Keratinocyte (primary cell): ENCODE measurements around the gene SH3PXD2A. TPM values are rescaled to one million over a fixed set of nuclear protein-coding genes. Genes with fewer than 3 reads are reported as not detected.
A peak's percentile ranks its signal among the peaks of the same experiment; 100 is the strongest.

ENCODE experiments used
- DNase-seq: peaks from one replicate; pipeline ENCODE4 v3.0.0-alpha.2; 2011; ENCODE audit warnings: low read depth, missing footprints, low spot score
- FAIRE-seq: peaks from 2 replicates; lab custom pipeline; 2011; peaks lifted over from hg19 to GRCh38; lab: Jason Lieb, UNC
- H2AFZ ChIP-seq: 2 replicates; pipeline ENCODE4 v1.6.0; 2012; ENCODE audit warnings: low read length, control low read depth, inconsistent platforms; ENCODE audit not compliant: control insufficient read depth
- H3K27ac ChIP-seq: 2 replicates; pipeline ENCODE4 v1.5.1; 2011; ENCODE audit warnings: low read length; ENCODE audit not compliant: control insufficient read depth, insufficient read depth
- H3K27me3 ChIP-seq: 3 replicates; pipeline ENCODE4 v1.6.0; 2011; ENCODE audit warnings: low read length; ENCODE audit not compliant: control insufficient read depth, insufficient read depth; ENCODE audit errors: extremely low read depth
- H3K36me3 ChIP-seq, 2 experiments: 2 replicates in 1 of 2; 3 replicates in 1 of 2; pipeline ENCODE4 v1.5.1; 2011; ENCODE audit warnings: low read length in 2 of 2, mild to moderate bottlenecking in 1 of 2; ENCODE audit not compliant: control insufficient read depth in 2 of 2, insufficient read depth in 2 of 2; ENCODE audit errors: extremely low read depth in 1 of 2
- H3K4me1 ChIP-seq: 3 replicates; pipeline ENCODE4 v1.5.1; 2011; ENCODE audit warnings: low read length; ENCODE audit not compliant: control insufficient read depth, insufficient read depth; ENCODE audit errors: extremely low read depth
- H3K4me2 ChIP-seq: 3 replicates; pipeline ENCODE4 v1.6.0; 2011; ENCODE audit warnings: low read depth, low read length; ENCODE audit not compliant: control insufficient read depth, insufficient read depth; ENCODE audit errors: extremely low read depth
- H3K4me3 ChIP-seq, 3 experiments: fragments of 200-600 bp in 1 of 3; sonication (generic) in 1 of 3; 2 replicates in 2 of 3; 3 replicates in 1 of 3; pipeline ENCODE4 v1.5.1; 2011 to 2016; ENCODE audit warnings: low read length in 3 of 3, mild to moderate bottlenecking in 3 of 3, control low read depth in 2 of 3, inconsistent platforms in 1 of 3, low read depth in 1 of 3, mixed read lengths in 1 of 3, mixed run types in 1 of 3, moderate library complexity in 1 of 3; ENCODE audit not compliant: control insufficient read depth in 2 of 3, insufficient read depth in 2 of 3; ENCODE audit errors: extremely low read depth in 1 of 3
- H3K79me2 ChIP-seq: 2 replicates; pipeline ENCODE4 v1.6.0; 2012; ENCODE audit warnings: low read length; ENCODE audit not compliant: control insufficient read depth, insufficient read depth
- H3K9ac ChIP-seq: 3 replicates; pipeline ENCODE4 v1.6.0; 2011; ENCODE audit warnings: low read length; ENCODE audit not compliant: control insufficient read depth, insufficient read depth; ENCODE audit errors: extremely low read depth
- H3K9me1 ChIP-seq: 3 replicates; pipeline ENCODE4 v1.6.0; 2011; ENCODE audit warnings: low read length; ENCODE audit not compliant: control insufficient read depth, insufficient read depth; ENCODE audit errors: extremely low read depth
- H3K9me3 ChIP-seq: 2 replicates; pipeline ENCODE4 v1.5.1; 2012; ENCODE audit warnings: low read depth, low read length; ENCODE audit not compliant: control insufficient read depth
- H4K20me1 ChIP-seq: 3 replicates; pipeline ENCODE4 v1.6.0; 2011; ENCODE audit warnings: low read length; ENCODE audit not compliant: control insufficient read depth, insufficient read depth; ENCODE audit errors: extremely low read depth
- EZH2 ChIP-seq: IDR thresholded peaks from one replicate; pipeline ENCODE4 v1.6.1; 2012; ENCODE audit warnings: inconsistent platforms, mild to moderate bottlenecking, low read length, moderate library complexity
- dilution Hi-C: fragments of 300-500 bp; cut with MboI; formaldehyde crosslinking; loops from one replicate; pipeline ENCODE4 v1.7.0; 2020; ENCODE audit warnings: low sequenced_read_pairs; ENCODE audit not compliant: extremely low pct_ligation_motif_present
- polyA minus RNA-seq, 3 experiments: library from RNA; depleted of rRNA, polyadenylated mRNA; stranded (reverse); fragments of >200 nt; gene quantifications; 1 replicate in 1 of 3; 2 replicates in 1 of 3; 3 replicates in 1 of 3; pipeline ENCODE4 v1.2.3, GENCODE V29; 2011
- polyA plus RNA-seq, 5 experiments: library from polyadenylated mRNA; depleted of rRNA in 3 of 5; stranded (reverse) in 3 of 5; stranded (forward) in 1 of 5; unstranded in 1 of 5; fragments of >200 nt; gene quantifications; 1 replicate in 1 of 5; 2 replicates in 3 of 5; 3 replicates in 1 of 5; pipeline versions ENCODE4 v1.2.1 to v1.2.3, GENCODE V29; 2011 to 2012; ENCODE audit warnings: missing spikeins in 2 of 5, low read depth in 1 of 5, low replicate concordance in 1 of 5
- TF ChIP-seq, protein P1 (sequence below), 3 experiments: IDR thresholded peaks in 1 of 3; conservative IDR thresholded peaks in 1 of 3; optimal IDR thresholded peaks in 1 of 3; 2 replicates in 2 of 3; 3 replicates in 1 of 3; pipeline versions ENCODE3 to v1.5.1; 2011; ENCODE audit warnings: low read length in 3 of 3, mild to moderate bottlenecking in 3 of 3, moderate library complexity in 2 of 3, control low read depth in 1 of 3, inconsistent platforms in 1 of 3; ENCODE audit not compliant: insufficient read depth in 2 of 3; ENCODE audit errors: extremely low read depth in 1 of 3

Gene SH3PXD2A, protein sequence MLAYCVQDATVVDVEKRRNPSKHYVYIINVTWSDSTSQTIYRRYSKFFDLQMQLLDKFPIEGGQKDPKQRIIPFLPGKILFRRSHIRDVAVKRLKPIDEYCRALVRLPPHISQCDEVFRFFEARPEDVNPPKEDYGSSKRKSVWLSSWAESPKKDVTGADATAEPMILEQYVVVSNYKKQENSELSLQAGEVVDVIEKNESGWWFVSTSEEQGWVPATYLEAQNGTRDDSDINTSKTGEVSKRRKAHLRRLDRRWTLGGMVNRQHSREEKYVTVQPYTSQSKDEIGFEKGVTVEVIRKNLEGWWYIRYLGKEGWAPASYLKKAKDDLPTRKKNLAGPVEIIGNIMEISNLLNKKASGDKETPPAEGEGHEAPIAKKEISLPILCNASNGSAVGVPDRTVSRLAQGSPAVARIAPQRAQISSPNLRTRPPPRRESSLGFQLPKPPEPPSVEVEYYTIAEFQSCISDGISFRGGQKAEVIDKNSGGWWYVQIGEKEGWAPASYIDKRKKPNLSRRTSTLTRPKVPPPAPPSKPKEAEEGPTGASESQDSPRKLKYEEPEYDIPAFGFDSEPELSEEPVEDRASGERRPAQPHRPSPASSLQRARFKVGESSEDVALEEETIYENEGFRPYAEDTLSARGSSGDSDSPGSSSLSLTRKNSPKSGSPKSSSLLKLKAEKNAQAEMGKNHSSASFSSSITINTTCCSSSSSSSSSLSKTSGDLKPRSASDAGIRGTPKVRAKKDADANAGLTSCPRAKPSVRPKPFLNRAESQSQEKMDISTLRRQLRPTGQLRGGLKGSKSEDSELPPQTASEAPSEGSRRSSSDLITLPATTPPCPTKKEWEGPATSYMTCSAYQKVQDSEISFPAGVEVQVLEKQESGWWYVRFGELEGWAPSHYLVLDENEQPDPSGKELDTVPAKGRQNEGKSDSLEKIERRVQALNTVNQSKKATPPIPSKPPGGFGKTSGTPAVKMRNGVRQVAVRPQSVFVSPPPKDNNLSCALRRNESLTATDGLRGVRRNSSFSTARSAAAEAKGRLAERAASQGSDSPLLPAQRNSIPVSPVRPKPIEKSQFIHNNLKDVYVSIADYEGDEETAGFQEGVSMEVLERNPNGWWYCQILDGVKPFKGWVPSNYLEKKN
- polyA plus RNA-seq (31.0 to 56.6 TPM (median 33.9 TPM) in 3 replicates), polyA minus RNA-seq (46.4 to 127 TPM (median 59.1 TPM) in 3 replicates)
- polyA plus RNA-seq (2011; ENCODE audit: low read depth) = 22.4 TPM
- polyA plus RNA-seq (2011; cell fraction: cytosol; rRNA removed) = 32.2 and 35.6 TPM in 2 replicates
- polyA plus RNA-seq (2011; cell fraction: nucleus; rRNA removed) = 116 and 136 TPM in 2 replicates
- 46.1 and 73.7 TPM in 2 replicates for polyA plus RNA-seq (2012; ENCODE audit: low replicate concordance)
- polyA minus RNA-seq (2011; cell fraction: cytosol; rRNA and poly(A)+ RNA removed) = 63.7 TPM
- polyA minus RNA-seq (2011; cell fraction: nucleus; rRNA and poly(A)+ RNA removed) = 88.9 and 140 TPM in 2 replicates

GRCh38 chr10:103855424-103855823 lies at the start of gene SH3PXD2A:
Gene SH3PXD2A, minus strand, starts transcription at chr10:103855576. Its CDS starts 310 bp downstream, at chr10:103855266.
- no peak for TF ChIP-seq EZH2
- TF ChIP-seq, protein P1, sequence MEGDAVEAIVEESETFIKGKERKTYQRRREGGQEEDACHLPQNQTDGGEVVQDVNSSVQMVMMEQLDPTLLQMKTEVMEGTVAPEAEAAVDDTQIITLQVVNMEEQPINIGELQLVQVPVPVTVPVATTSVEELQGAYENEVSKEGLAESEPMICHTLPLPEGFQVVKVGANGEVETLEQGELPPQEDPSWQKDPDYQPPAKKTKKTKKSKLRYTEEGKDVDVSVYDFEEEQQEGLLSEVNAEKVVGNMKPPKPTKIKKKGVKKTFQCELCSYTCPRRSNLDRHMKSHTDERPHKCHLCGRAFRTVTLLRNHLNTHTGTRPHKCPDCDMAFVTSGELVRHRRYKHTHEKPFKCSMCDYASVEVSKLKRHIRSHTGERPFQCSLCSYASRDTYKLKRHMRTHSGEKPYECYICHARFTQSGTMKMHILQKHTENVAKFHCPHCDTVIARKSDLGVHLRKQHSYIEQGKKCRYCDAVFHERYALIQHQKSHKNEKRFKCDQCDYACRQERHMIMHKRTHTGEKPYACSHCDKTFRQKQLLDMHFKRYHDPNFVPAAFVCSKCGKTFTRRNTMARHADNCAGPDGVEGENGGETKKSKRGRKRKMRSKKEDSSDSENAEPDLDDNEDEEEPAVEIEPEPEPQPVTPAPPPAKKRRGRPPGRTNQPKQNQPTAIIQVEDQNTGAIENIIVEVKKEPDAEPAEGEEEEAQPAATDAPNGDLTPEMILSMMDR (optimal IDR thresholded peaks at IDR 0.05 in 1 of 3, IDR thresholded peaks at IDR 0.05 in 1 of 3, conservative IDR thresholded peaks at IDR 0.05 in 1 of 3; ENCODE audit: extremely low read depth in 1 of 3, insufficient read depth in 2 of 3, low read length in 3 of 3) = no peak
- H3K27me3 ChIP-seq = no peaks in the 10 kb centered on the region
- DNase-seq = no peak

GRCh38 chr10:103901299-103901698 lies 45.9 kb upstream of the SH3PXD2A start:
- H3K27me3 ChIP-seq = no peaks in the 10 kb centered on the region
- TF ChIP-seq, protein P1 (optimal IDR thresholded peaks at IDR 0.05 in 1 of 3, IDR thresholded peaks at IDR 0.05 in 1 of 3, conservative IDR thresholded peaks at IDR 0.05 in 1 of 3; ENCODE audit: extremely low read depth in 1 of 3, insufficient read depth in 2 of 3, low read length in 3 of 3) = no peak
- TF ChIP-seq EZH2 = no peak
- H3K27ac ChIP-seq = no peak overlapping the region
- H3K9me3 ChIP-seq = no peaks in the 10 kb centered on the region
- DNase-seq (no peak), FAIRE-seq (no peak)
- no peak overlapping the region for H3K4me3 ChIP-seq
- no peak overlapping the region for H2AFZ ChIP-seq
- dilution Hi-C loops = no loop called here
- no peak overlapping the region for H3K4me2 ChIP-seq
- no peaks in the 10 kb centered on the region for H4K20me1 ChIP-seq
- peaks cover 18 to 19% of the 10 kb centered on the region in 2 experiments for H3K36me3 ChIP-seq
- H3K9ac ChIP-seq = no peak overlapping the region
- no peaks in the 10 kb centered on the region for H3K79me2 ChIP-seq
- peaks cover 14% of the 10 kb centered on the region for H3K4me1 ChIP-seq
- H3K9me1 ChIP-seq = peaks cover 3% of the 10 kb centered on the region

More at GRCh38 chr10:103855424-103855823, at the start of gene SH3PXD2A:
- Histone ChIP-seq H3K9ac (peak within 1 kb of the TSS; percentile 89), H3K9me3 (no peaks in the 10 kb centered on the region), H2AFZ (no peak within 1 kb of the TSS), H3K27ac (peak within 1 kb of the TSS; percentile 76), H3K9me1 (peaks cover 2% of the 10 kb centered on the region), H3K79me2 (peaks cover 47% of the 10 kb centered on the region), H3K4me2 (peak within 1 kb of the TSS; percentile 99), H4K20me1 (no peaks in the 10 kb centered on the region), H3K36me3 (peaks cover 13 to 24% of the 10 kb centered on the region in 2 experiments), H3K4me1 (peaks cover 47% of the 10 kb centered on the region), H3K4me3 (peak within 1 kb of the TSS; percentile 82 to 95 (median 83))
- dilution Hi-C loops = no loop called here
- no peak for FAIRE-seq
